Renal cortex interstitium (tissue), 11 donors: ENCODE data around the gene SLC25A13. TPM values are rescaled to one million over a fixed set of nuclear protein-coding genes. Genes with fewer than 3 reads are reported as not detected.

Experiments
- DNase-seq, 11 donors: peaks; one replicate each; pipeline ENCODE4 v3.0.0-alpha.2; 2013; ENCODE audit warnings: low read depth in 9 of 11, low spot score in 4 of 11; ENCODE audit errors: extremely low read depth in 1 of 11
- polyA plus RNA-seq, 3 donors: library from polyadenylated mRNA; unstranded; fragments of 120-200 nt; gene quantifications; one replicate each; pipeline ENCODE4 v1.2.1, GENCODE V29; 2013; ENCODE audit not compliant: insufficient read length in 3 of 3

SLC25A13 gene
- polyA plus RNA-seq, 3 donors = 39.4 to 46.4 (median 45.6) TPM

DNA sequence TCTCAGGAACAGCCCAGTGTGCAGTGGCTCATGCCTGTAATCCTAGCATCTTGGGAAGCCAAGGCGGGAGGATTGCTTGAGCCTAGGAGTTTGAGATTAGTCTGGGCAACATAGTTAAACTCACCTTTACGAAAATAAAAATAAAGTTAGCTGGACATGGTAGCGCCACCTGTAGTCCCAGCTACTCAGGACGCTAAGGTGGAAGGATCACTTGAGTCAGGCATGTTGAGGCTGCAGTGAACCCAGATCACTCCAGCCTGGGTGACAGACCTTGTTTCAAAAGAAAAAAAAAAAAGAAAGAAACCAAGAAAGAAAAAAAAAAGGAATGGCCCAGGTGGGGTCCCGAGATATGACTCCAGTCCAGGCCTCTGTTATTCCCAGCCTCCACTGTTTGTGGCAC, 96.6 kb downstream of the SLC25A13 start:
- no peak for DNase-seq

DNA sequence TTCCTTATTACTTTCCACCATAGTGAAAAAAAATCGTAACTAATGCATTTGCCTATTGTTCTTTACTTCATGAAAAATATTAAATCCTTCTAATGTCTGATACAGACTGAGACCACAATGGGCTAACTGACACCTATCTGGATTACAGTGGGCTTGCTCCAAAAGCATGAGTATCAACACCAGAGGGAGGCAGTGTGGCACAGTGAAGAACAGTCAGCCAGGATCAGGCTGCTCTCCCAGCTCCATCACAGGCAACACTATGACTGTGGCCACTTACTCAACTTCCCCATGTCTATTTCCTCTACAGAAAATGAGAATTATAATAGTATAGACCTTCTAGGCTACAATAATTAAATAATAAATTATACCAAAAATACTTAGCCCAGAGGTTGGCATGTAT, 97.2 kb downstream of the SLC25A13 start:
- DNase-seq = no peak

DNA sequence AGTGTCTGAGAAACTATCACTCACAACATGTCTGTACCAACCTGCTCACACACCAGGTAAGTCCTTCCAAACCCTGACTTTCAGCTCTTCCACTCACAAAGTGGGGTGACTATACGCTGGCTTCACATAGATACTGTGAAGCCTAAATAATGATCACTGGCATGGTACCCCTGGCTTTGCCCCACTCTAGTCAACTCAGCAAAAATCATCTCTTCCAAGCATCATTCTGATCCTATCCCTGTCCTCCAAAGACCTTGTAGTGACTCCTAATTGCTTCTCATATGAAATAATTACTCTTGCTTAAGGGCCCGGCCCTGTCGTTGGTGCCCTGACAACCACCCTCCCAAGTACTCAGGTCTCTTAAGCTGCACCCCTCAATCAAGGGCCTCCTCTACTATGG, 97.8 kb downstream of the SLC25A13 start:
- no peak for DNase-seq

DNA sequence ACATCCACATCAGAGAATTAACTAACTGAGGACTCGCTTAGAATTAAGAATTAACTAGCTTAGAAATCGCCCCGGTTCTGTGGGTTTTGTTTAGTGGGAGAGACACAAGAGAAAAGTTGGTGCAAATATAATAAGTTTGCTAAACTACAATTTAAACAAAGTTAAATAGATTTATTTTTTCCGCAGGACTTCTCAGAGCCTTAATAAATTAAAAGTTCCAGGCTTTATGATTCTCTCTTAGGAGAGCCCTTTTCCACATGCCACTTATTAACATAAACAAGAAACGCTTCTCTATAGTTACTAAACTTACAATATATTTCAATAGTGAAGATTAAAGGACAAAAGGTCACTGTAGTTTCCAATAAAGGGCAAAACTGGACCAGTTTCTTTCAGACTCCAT, 100.0 kb downstream of the SLC25A13 start:
- DNase-seq = no peak

DNA sequence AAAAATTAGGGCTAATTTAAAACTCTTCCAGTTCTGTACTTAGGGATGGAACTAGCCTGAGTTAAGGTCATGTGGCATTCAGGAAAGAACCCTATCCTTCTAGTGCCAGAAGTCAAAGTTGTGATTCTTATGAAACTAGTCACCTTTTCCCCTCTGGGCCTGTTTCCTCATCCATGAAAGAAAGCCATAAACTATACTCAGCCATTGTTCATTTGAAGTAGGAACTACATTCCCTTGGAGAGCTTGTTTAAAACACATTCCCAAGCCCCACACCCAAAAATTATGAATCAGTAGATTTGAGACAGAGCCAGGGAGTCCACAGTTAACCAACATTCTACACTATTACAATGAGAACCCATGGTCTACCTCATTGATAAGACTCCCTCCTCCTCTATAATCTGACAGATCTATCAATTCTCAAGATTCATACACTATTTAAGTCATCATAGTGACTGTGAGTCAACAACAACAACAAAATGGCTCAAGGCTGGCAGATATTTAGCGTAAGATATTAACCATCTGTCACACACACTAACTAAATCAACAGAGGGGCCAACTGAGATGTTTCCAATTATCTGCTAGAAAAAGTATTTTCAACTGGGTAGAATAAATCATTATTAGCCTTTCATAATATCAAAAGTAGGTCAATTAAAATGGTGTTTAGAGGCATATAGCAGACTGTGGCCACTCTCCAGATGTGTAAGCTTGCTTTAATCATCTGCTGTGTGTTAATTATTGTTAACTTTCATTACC, 102.3 kb downstream of the SLC25A13 start:
- peak in 2 of 11 donors; percentile 5 to 9 for DNase-seq

DNA sequence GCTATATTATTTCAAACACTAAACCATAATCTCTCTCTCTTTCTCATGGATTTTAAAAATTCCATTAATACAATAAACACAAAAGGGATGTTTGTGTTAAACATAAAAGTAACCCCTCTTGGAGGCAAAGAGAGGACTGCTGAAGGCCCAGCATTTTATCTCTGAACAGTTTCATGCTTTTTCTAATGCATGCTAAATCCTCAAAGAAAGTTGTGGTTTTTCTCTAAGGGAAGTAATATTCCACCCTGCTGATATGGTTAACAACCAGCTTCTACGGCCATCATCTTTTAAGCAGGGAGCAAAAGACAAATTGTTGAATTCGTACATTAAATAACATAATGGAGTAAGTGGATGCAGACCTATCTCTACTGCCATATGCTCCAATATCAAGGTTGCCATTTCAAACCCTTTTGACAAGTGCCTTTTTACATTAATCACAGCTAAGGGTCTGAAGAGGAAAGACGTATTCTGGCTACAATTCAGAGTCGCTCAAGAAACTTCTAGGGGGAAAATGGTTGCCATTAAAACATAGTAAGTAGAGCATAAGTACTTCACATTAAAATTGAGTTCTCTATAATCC, 103.1 kb downstream of the SLC25A13 start:
- no peak for DNase-seq

DNA sequence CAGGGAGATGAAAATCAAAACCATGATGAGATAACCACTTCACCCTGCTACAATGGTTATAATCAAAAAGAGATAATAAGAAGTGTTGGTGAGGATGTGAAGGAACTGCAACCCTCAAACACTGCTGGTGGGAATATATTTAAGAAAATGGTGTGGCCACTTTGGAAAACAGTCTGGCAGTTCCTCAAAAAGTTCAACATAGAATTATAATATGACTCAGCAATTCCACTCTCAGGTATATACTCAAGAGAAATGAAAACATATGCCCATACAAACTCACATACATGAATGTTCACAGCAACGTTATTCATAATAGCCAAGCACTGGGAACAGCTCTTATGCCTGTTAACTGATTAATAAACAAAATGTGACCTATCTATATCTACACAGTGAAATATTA, 104.8 kb downstream of the SLC25A13 start:
- no peak for DNase-seq

DNA sequence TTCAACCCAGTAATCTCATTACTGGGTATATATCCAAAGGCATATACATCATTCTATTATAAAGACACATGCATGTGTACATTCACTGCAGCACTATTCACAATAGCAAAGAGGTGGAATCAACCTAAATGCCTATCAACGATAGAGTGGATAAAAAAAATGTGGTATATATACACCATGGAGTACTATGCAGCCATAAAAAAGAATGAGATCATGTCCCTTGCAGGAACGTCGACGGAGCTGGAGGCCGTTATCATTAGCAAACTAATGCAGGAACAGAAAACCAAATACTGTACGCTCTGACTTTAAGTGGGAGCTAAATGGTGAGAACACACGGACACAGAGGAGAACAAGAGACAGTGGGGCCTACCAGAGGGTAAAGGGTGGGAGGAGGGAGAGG, 105.5 kb downstream of the SLC25A13 start:
- DNase-seq = no peak

DNA sequence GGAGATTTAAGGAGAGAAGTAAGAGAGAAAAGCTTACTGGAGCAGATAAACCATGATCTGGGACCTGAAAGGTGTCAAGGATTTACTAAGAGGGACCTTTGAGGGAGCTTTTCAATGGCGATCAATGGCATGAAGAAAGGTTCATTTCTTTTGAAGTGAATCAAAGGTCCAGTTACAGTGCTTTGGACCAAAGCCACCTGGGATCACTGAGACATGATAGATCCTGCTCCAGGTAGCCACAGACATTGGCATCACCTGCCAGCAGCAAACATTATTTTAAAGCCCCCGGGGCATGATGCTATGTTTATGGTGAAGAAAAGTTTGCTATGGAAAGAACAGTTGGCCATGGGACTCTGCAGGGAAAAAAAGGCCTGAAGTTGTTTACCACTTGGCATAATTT, 109.4 kb downstream of the SLC25A13 start:
- no peak for DNase-seq

DNA sequence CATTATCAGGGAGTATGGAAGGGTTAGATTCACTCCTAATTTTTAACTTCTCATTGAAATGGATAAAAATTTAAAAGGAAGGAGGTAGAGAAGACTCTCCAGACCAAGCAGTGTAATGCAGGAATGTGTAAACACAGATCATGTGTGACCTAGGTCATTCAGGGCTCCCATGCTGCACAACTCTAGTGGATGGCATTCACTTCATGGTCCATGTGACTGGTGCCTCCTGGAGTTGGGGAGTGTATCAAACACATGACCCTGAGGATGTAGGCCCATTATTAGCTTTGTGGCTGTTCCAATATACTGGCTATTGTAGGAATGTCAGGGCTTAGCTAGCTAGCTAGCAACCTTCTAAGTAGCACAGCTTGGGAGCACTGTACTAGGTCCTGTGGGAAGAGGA, 109.9 kb downstream of the SLC25A13 start:
- no peak for DNase-seq

DNA sequence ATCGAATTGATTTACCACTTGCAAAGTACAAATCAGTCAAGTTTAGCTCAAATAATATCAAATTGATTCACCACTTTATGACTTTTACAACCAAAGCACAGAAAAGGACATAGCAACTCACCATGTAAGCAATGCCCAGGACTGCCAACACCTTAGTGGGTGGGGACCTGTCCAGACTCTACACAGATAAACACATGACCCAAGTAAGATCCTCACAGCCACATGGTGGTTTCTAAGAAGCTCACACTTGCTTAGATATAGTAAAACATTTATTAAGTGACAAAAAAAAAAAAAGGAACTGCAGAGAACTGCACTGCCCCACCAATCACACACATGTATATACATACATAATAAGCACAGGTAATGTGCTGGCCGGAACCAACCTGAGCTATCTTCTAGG, 116.2 kb downstream of the SLC25A13 start:
- no peak for DNase-seq

DNA sequence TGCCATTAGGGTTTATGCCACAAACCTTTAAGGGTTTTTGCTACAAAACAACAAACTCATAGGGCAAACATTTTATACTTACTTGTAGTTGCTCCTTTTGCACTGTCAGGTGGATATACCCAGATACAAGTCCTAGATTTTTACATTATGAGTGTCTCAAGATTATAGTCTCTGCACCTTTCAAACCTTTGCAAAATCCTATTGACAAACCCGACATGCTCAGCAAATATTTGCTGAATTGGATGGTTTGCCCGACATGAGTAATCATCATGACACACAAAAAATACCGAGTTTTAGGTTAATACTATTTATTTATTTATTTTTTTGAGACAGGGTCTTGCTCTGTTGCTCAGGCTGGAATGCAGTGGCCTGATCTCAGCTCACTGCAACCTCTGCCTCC, 117.3 kb downstream of the SLC25A13 start:
- no peak for DNase-seq

DNA sequence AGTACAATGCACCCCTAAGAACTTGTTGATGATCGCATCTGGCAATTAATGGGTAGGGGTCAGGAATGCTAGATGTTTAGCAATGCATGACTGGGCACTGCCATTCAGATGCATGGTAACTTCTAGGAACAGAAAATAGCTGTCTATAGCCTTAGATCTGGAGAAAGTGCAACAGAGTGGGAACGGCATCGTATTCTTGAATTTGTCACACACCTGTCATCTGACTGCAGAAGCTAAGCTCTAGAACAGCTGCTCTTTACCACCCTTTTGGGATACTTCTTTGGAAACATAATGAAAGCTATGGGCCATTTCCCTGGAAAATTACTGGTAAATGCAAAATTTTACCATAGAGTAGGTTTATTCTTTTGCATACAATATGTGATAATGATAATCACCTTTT, 118.1 kb downstream of the SLC25A13 start:
- no peak for DNase-seq

DNA sequence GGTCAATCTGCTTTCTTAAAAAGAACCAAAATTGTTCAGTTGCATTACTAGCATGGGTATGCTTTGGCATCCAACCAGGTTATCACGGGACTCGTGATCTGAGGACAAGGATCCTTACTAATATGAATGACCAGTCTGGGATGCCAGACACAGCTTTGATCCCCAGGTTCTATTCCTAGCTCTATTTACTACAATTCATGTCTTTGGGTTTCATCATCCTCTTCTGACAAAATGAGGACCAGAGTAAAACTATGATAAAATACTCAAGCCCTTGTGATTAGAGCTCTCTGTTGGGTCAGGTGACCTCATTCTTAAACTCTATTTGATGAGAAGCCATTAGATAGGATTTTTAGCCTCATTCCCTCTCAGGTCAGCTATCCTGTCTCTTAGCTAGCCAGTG, 119.8 kb downstream of the SLC25A13 start:
- DNase-seq = no peak

DNA sequence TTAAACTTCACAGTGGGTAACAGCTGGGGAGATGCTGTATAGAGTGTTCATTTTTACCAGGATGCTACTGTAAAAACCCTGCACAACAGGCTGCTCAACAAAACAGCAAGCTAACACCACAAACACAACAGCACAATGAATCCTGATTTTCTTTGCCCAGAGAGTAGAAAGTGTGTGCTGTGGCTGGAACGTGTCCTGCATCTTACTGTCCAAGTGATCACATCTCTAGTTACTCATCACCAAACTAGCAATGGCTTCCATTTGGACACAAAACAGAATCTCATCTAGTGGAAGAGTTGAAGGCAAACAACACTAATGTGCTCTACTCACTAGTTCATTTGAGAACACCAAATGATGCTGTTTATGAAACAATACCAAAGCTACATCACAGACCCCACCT, 121.2 kb downstream of the SLC25A13 start:
- no peak for DNase-seq

DNA sequence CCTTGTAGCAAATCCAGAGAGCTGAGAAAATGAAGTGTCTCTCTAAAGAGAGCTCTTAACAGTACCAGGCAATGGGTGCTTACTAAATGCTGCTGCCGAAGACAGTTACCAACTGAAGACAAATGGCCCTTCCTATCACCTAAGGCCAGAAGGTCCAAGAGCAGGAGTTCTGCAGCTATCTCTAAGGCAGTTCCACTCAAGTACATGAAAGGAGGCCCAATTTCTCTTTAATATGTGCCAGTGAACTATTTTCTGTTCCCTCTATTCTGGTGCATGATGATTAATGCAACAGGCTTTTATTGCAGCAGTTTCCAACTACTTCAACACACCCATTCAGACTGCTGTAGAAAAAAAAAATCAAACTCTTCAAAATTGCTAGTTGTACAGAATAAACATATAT, 122.5 kb downstream of the SLC25A13 start:
- DNase-seq = no peak

DNA sequence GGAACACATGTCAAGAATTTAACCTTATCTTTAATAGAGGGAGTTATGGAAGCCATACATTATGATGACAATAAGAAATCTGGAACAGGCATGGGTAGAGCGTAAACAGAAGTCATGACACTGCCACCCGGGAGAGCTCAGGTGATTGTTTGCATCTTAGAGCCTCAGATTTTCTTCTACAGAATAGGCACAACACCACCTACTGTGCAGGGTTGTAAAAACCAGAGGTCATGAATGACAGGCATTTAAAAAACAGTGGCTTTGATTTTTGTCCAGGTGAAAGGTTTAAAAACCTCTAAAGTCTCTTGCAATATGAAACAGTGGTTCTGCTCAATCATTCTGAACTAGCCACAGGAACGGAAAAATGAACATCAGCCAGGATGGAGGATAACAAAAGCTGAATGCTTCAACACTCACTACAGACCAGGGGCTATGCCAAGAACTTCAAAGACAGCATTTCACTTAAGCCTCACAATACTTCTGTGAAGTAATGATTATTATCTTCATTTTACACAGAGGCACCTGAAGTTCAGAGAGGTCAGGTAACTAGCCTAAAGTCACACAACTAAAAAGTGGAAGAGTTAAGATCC, 123.8 kb downstream of the SLC25A13 start:
- DNase-seq = no peak

DNA sequence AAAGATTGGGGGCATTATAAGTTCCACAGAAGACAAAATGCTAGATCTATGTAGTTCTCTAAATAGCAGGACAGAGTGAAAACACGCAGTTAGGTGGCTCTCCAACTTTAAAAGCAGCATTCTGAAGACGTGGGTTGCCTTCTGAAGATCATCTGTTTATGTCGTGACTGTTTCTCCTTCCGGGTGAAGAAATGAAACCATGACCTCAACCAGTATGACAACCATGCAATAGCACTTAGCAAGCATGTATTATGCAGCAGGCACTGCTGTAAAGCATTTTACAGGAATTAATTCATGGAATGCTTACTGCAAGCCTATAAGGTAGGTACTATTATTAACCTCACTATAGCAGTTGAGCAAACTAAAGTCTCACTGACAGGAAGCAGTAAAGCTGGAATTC, 125.2 kb downstream of the SLC25A13 start:
- DNase-seq = no peak

DNA sequence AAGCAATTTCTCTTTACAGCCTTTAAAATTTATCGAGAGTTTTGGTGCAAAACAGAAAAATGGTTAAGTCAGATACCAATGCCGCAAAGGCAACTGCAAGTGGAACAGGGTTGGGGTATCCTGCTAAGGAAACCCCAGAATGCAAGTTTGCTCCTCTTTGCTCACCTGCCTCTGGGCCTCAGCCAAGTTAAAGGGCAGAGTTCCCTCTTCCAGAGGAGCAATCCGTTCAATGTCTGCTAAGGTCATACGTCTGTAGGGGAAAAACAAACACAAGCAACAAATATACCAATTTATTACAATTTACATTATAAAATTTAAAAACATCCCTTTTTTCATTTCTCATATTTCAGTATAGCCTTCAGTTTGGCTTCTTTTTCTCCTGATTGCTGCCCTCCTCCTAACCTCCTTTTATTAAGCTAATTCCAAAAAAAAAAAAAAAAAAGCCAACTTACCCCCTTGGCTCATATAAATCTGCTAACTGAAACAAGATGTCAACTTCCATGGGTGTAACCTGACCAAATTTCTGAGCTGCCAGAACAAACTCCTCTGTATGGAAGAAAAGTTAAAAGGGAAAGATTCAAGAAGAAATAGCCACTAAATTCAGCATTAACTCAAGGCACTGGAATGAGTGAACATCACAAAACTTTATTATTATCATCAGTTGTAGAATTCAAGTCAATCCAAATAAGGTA, 132.6 kb downstream of the SLC25A13 start:
- DNase-seq = no peak

DNA sequence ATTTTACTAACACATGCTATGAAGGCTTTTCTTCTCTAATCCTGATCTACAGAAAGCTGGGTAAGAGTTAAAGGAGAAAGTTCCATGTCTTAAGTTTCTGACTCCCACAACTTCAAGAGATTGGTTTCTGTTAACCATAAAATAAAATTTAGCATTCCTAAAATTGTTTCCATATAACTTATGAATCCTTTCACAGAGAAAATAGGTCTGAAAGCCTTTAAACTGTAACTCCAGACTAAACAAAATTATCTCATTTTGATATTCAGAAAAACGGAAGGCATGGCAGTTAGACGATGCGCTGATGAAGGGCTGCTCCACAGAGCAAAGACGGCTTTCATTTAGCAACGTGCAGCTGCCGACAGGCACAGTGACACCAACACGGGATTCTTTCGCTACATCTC, 133.3 kb downstream of the SLC25A13 start:
- no peak for DNase-seq
